Effector memory CD4-positive, alpha-beta T cell (primary cell): ENCODE data around the gene GUF1.

Source experiments
- DNase-seq, 3 donors: peaks; one replicate each; pipeline ENCODE4 v3.0.0-alpha.2; 2020
- H3K27ac ChIP-seq: 2 replicates; pipeline ENCODE4 v1.7.0; 2013; ENCODE audit warnings: mild to moderate bottlenecking, low read length, moderate library complexity; ENCODE audit not compliant: insufficient read depth, poor library complexity, severe bottlenecking
- H3K27me3 ChIP-seq: replicated peaks from 2 replicates; pipeline ENCODE4 v1.7.0; 2013; ENCODE audit warnings: mild to moderate bottlenecking, low read length; ENCODE audit not compliant: insufficient read depth, control insufficient read depth, poor library complexity, severe bottlenecking
- H3K36me3 ChIP-seq: 2 replicates; pipeline ENCODE4 v1.7.0; 2013; ENCODE audit warnings: mild to moderate bottlenecking, low read length, moderate library complexity; ENCODE audit not compliant: control insufficient read depth, insufficient read depth
- H3K4me1 ChIP-seq: 2 replicates; pipeline ENCODE4 v1.7.0; 2013; ENCODE audit warnings: low read length, mild to moderate bottlenecking; ENCODE audit not compliant: control insufficient read depth, insufficient read depth, poor library complexity, severe bottlenecking
- H3K4me3 ChIP-seq: 2 replicates; pipeline ENCODE4 v1.7.0; 2013; ENCODE audit warnings: low read length, low read depth, mild to moderate bottlenecking; ENCODE audit not compliant: insufficient read depth, poor library complexity, severe bottlenecking
- H3K9me3 ChIP-seq: 2 replicates; pipeline ENCODE4 v1.7.0; 2013; ENCODE audit warnings: mild to moderate bottlenecking, low read length, moderate library complexity; ENCODE audit not compliant: control insufficient read depth

Gene GUF1

GRCh38 chr4:44700427-44700826 lies 22.2 kb downstream of the GUF1 start:
- Histone ChIP-seq H3K4me3 (no peak overlapping the region), H3K27ac (no peak overlapping the region), H3K27me3 (no peaks in the 10 kb centered on the region), H3K9me3 (no peaks in the 10 kb centered on the region), H3K4me1 (no peaks in the 10 kb centered on the region), H3K36me3 (peaks cover 34% of the 10 kb centered on the region)
- no peak for DNase-seq

GRCh38 chr4:44701037-44701436 lies 22.8 kb downstream of the GUF1 start:
- no peaks in the 10 kb centered on the region for H3K4me1 ChIP-seq
- H3K36me3 ChIP-seq: peaks cover 29% of the 10 kb centered on the region
- H3K4me3 ChIP-seq: no peak overlapping the region
- DNase-seq: no peak
- H3K9me3 ChIP-seq: no peaks in the 10 kb centered on the region
- no peak overlapping the region for H3K27ac ChIP-seq
- no peaks in the 10 kb centered on the region for H3K27me3 ChIP-seq

- Histone ChIP-seq H3K36me3 (peaks cover 7% of the 10 kb centered on the region), H3K4me1 (no peaks in the 10 kb centered on the region), H3K27ac (no peak overlapping the region), H3K27me3 (no peaks in the 10 kb centered on the region), H3K9me3 (no peaks in the 10 kb centered on the region), H3K4me3 (no peak overlapping the region)
- no peak for DNase-seq
These were observed 26.5 kb downstream of the GUF1 start for GRCh38 chr4:44704673-44705072.

- H3K9me3 ChIP-seq: no peaks in the 10 kb centered on the region
- H3K4me3 ChIP-seq: no peak overlapping the region
- no peak overlapping the region for H3K27ac ChIP-seq
- no peak for DNase-seq
- H3K27me3 ChIP-seq: no peaks in the 10 kb centered on the region
- no peaks in the 10 kb centered on the region for H3K4me1 ChIP-seq
- H3K36me3 ChIP-seq: peaks cover 5% of the 10 kb centered on the region
These were observed 34.9 kb downstream of the GUF1 start for GRCh38 chr4:44713125-44713524.

- no peak for DNase-seq
- Histone ChIP-seq H3K4me3 (no peak overlapping the region), H3K4me1 (no peaks in the 10 kb centered on the region), H3K36me3 (peaks cover 5% of the 10 kb centered on the region), H3K27me3 (no peaks in the 10 kb centered on the region), H3K9me3 (no peaks in the 10 kb centered on the region), H3K27ac (no peak overlapping the region)
These were observed 38.4 kb downstream of the GUF1 start for GRCh38 chr4:44716597-44716996.

- Histone ChIP-seq H3K27ac (no peak overlapping the region), H3K27me3 (no peaks in the 10 kb centered on the region), H3K9me3 (no peaks in the 10 kb centered on the region), H3K36me3 (no peaks in the 10 kb centered on the region), H3K4me3 (no peak overlapping the region), H3K4me1 (peaks cover 6% of the 10 kb centered on the region)
- no peak for DNase-seq
These were observed 42.2 kb downstream of the GUF1 start for GRCh38 chr4:44720371-44720770.

- Histone ChIP-seq H3K4me3 (no peak overlapping the region), H3K36me3 (no peaks in the 10 kb centered on the region), H3K4me1 (peaks cover 13% of the 10 kb centered on the region), H3K9me3 (no peaks in the 10 kb centered on the region), H3K27ac (no peak overlapping the region), H3K27me3 (no peaks in the 10 kb centered on the region)
- no peak for DNase-seq
These were observed 43.8 kb downstream of the GUF1 start for GRCh38 chr4:44722001-44722400.

GRCh38 chr4:44725166-44725565 lies 46.9 kb downstream of the GUF1 start:
- Histone ChIP-seq H3K27me3 (no peaks in the 10 kb centered on the region), H3K4me1 (peaks cover 18% of the 10 kb centered on the region), H3K9me3 (no peaks in the 10 kb centered on the region), H3K36me3 (no peaks in the 10 kb centered on the region), H3K27ac (no peak overlapping the region), H3K4me3 (peak overlapping the region; percentile 83)
- no peak for DNase-seq

- peaks cover 18% of the 10 kb centered on the region for H3K4me1 ChIP-seq
- H3K4me3 ChIP-seq: peak overlapping the region; percentile 83
- no peaks in the 10 kb centered on the region for H3K27me3 ChIP-seq
- no peaks in the 10 kb centered on the region for H3K36me3 ChIP-seq
- no peaks in the 10 kb centered on the region for H3K9me3 ChIP-seq
- H3K27ac ChIP-seq: peak overlapping the region; percentile 53
- DNase-seq: no peak
These were observed 47.5 kb downstream of the GUF1 start for GRCh38 chr4:44725726-44726037.

- Histone ChIP-seq H3K9me3 (no peaks in the 10 kb centered on the region), H3K4me1 (peaks cover 18% of the 10 kb centered on the region), H3K27me3 (no peaks in the 10 kb centered on the region), H3K4me3 (peak within 1 kb of the TSS; percentile 83), H3K27ac (peak within 1 kb of the TSS; percentile 53), H3K36me3 (no peaks in the 10 kb centered on the region)
- DNase-seq: peak; percentile 68 to 79 (median 72)
These were observed 48.0 kb downstream of the GUF1 start, which contains the start of gene GNPDA2 for GRCh38 chr4:44726038-44726871. GNPDA2 (minus strand) TSS chr4:44726556; CDS start chr4:44722207, 4,349 bp downstream.
